Stimulated activated CD8-positive, alpha-beta memory T cell treated with anti-CD3 and anti-CD28 coated beads, Interleukin-12 subunit alpha, Interleukin-12 subunit beta, amount 100 ng/mL, for 4 hours (primary cell): Measurements from ENCODE around the gene SNX18.
A peak's percentile ranks its signal among the peaks of the same experiment; 100 is the strongest.
"Not testable (repeated sequence)": the region's sequence is repeated elsewhere in the genome, so short reads cannot be mapped to it uniquely, and the experiment has no call there.

ENCODE experiments used
- DNase-seq: peaks from one replicate; pipeline ENCODE4 v3.0.0-alpha.2; 2020; ENCODE audit warnings: low read depth

Gene SNX18, protein sequence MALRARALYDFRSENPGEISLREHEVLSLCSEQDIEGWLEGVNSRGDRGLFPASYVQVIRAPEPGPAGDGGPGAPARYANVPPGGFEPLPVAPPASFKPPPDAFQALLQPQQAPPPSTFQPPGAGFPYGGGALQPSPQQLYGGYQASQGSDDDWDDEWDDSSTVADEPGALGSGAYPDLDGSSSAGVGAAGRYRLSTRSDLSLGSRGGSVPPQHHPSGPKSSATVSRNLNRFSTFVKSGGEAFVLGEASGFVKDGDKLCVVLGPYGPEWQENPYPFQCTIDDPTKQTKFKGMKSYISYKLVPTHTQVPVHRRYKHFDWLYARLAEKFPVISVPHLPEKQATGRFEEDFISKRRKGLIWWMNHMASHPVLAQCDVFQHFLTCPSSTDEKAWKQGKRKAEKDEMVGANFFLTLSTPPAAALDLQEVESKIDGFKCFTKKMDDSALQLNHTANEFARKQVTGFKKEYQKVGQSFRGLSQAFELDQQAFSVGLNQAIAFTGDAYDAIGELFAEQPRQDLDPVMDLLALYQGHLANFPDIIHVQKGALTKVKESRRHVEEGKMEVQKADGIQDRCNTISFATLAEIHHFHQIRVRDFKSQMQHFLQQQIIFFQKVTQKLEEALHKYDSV

DNA sequence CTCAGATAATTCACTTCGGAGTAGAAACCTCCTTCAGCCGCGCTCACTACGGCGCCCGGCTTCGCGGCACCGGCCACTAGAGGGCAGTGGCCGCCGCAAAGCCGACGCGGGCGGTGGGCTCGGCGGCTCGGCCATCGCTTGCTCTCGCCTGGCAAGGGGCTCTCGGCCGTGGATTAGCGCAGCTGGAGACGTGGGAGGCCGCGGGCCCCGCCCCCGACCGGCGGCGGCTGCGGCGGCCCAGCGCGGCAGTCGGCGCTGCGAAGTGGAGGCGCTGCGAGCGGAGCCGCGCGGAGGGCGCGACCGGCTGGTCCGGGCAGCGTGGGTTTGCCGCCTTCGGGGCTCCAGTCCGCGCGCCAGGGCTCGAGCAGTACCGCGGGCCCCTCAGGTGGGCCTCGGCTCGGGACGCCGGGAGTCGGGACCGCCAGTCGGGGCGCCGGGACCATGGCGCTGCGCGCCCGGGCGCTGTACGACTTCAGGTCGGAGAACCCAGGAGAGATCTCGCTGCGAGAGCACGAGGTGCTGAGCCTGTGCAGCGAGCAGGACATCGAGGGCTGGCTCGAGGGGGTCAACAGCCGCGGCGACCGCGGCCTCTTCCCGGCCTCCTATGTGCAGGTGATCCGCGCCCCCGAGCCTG is at the start of gene SNX18:
TSS of gene SNX18 (plus strand) at position 248 of the 634 bp plus-strand sequence. CDS start at position 442, 194 bp downstream.
- DNase-seq, result peak; percentile 89

DNA sequence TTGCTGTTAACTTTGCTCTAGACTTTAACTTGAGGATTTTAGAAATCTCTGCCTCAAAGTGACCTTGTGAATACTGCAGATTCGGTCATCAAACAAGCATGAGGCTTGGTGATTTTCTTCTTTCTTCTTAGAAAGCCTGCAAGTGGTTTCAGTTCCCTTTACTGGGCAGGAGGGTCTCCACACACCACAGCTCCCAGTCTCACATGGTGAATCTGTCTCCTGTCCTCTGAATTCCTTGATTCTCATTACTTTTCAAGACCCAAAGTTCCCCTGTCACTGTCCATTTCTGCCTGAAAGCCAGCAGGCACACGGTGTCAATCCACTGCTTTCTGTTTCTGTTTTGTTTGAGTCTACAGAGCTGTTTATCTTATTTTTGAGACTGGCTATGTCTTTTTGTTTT is 47.9 kb upstream of the SNX18 start:
- no peak for DNase-seq

DNA sequence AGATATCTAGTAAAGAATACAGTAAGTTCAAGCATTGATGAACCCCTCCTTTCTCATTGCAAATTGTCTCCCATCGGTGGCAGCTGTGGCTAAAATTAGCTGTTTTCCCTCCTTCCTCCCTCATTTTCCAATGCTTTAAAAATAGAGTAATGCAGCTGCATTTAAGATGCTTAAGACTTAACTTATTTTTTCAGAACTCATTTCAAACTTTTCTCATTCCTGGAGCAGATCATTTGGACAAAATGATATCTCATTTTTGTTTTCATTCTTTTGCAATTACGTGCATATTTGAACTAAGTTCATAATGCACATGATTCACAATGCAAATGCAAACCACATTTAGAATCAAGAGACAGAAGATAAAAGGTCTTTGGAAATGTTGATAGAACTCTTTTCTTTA is 47.4 kb upstream of the SNX18 start:
- DNase-seq, result no peak

DNA sequence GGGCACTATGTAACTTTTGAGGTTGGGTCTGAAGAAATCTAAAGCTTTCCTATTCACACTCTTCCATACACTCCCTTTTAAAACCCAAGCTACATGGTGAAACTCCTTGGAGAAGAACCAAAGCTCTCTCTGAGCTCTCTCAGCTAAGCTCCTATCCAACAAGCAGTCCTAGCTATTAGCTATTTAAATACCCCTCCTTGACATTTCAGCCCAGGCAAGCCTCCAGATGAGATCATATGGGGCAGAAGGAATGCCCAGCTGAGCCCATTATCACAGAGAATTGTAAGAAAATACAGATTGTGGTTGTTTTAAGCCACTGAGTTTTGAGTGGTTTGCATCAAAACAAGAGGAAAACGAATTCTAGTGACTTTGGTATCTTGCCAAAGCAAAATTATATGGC is 46.9 kb upstream of the SNX18 start:
- no peak for DNase-seq

DNA sequence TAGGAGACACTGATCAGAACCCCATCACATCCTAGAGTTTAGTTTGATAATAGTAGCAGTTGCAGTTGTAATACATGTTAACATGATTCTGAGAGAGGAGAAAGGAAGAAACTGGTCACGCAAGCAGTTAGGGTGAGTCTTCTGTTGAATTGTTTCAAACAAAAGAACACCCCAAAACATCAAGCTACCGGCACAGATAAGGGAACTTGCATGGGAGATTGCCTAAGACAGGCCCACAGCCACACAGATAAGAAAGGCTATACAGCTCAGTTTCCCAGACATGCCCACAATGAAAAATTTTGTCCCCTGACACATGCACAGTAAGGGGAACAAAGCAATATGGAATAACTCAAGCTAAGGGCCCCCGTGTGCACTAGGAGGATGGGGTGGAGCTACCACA is 46.2 kb upstream of the SNX18 start:
- no peak for DNase-seq

DNA sequence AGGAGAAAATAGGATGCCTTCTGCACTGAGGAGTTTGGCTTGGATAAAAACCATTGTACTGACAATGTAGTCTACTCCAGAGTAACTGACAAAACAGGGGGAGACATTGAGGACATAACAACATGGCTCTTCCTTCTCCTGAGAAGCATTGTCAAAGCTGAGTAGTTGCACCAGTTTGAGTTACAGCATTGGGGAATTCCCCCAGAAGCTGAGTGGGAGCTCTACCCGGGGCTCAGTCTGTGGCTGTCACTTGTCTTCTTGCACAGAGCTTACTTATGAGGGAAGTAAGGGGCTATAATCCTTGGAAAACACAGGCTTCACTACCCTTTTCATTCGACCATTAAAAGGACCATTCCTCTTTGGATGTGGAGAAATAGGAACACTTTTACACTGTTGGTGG is 40.9 kb upstream of the SNX18 start:
- no peak for DNase-seq

DNA sequence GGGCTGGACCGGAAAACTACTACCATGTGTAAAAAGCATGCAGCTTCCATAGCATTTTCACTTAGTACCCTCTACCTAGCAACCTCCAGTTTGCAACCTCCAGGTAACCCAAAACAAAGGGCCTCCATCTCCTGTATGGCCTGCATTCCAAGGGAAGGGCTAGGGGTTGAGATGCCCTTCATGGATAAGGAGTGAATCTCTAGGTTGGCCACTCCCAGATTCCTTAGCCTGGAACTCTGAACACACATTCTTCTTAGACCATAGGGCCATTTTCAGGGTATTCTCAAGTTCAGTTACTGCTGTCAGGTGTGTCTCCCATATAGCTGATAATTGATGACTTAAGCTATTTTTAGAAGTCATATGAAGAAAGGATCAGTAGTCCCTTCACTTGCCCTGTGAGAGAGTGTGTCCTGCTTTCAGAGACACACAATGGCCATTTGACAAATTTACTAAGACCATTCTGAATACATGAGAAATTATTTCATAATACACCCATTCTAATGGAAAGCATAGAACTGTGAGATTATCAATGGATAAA is 39.5 kb upstream of the SNX18 start:
- no peak for DNase-seq

DNA sequence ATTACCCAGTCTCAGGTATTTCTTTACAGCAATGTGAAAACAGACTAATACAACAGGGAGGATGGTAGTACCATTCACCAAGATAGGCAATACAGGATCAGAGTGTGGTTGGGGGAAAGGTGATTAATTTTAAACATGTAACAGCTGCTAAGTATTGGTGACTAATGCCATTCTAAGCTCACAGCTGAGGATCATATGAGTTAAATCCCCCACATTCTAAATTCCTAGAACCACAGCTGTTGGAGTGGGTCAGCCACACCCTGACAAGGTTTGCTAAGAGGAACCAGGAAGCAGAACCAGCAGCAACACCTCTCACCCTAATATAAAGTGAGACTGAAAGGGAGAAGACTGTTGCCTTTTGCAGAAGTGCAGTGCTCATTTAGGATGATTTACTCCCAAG is 37.3 kb upstream of the SNX18 start:
- DNase-seq, result no peak

DNA sequence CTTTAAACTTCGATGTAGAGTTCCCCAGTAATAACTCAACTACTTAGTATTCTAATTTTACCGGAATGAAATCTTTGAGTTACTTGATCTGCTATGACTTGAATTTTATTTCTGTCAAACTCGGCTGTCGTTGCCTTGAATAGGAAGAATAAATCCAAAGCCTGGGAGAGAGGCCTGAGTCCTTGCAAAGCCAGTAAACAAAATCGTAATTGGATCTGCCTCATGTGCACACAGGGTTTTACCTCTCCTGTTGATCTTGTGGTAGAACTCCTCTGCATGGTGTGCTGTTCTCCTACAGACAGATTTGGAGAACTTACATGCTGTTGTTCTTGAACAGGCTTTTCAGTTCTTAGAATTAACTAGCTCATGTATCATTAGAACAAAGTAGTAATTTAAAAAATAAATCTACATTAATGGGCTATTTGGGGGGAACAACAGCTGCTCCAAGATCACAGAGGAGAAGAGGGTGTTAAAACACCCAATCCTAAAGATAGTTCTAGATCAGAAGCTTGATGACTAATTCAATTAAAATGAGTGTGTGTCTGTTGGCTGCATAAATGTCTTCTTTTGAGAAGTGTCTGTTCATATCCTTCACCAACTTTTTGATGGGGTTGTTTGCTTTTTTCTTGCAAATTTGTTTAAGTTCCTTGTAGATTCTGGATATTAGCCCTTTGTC is 33.2 kb upstream of the SNX18 start:
- DNase-seq, result no peak

DNA sequence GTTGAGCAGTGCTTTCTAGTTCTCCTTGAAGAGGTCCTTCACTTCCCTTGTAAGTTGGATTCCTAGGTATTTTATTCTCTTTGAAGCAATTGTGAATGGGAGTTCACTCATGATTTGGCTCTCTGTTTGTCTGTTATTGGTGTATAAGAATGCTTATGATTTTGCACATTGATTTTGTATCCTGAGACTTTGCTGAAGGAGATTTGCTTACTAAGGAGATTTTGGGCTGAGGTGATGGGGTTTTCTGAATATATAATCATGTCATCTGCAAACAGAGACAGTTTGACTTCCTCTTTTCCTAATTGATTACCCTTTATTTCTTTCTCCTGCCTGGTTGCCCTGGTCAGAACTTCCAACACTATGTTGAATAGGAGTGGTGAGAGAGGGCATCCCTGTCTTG is 31.9 kb upstream of the SNX18 start:
- DNase-seq, result not testable (repeated sequence)

DNA sequence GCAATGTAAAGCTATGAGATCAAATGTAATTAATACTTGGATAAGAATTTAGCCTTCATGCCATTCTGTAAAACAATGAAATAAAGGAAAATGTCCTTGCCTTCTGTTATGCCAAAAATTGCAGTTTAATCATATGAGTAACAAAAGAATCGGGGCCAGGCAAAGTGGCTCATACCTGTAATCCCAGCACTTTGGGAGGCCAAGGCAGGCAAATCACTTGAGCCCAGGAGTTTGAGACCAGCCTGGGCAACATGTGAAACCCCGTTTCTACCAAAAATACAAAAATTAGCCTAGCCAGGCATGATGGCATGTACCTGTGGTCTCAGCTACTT is 27.9 kb upstream of the SNX18 start:
- not testable (repeated sequence) for DNase-seq

DNA sequence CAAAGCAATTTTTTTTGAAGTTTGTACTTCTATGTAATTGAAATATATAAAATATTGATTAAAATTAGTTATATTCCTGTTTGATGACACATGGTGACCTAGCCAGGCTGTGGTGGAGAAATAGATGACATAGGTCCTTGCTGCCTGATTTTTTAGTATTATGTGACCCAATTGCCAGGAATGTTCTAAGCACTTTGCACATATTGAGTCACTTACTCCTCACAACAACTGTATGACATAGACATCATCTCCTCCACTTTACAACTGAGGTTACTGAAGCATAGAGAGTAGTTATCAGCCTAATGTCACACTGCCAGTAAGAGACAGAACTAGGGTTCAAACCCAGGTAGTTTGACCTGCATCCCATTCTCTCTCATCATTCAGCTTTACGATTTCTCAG is 26.2 kb upstream of the SNX18 start:
- DNase-seq, result no peak

DNA sequence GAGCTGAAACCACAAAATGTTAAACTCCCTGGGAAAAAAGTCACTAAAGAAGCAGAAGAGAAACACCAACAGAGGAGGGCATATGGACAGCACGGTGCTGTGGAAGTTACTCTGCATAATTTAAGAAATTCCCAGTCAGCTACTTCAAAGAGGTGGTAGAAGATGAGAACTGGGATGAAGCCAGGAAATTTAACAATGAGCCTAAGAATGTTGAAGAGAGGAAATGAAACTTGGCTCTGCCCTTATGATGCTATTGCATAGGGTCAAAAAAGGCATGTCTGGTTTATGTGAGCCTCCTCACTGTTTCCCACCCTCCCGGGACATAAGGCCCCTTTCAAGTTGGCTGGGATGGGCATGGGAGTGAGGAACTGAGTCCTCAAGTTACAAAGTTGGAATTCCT is 25.4 kb upstream of the SNX18 start:
- no peak for DNase-seq

DNA sequence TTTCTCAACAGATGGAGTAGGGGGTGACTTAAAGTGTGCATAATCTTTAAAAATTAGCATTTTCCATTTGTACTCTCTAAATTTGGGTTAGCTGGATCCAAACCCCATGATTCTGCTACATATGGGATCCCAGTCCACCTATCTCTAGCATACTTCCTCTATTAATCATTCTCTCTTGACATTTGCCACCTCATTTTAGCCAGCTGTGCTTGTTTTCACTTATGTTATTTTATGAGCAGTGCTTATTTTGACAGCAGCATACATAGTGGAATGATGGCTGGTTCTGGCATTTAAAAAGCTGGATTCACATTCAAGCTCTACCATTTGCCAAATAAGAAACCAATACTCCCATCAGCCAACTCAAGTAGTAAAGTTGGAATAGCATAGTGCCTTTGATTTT is 22.5 kb upstream of the SNX18 start:
- DNase-seq, result no peak

DNA sequence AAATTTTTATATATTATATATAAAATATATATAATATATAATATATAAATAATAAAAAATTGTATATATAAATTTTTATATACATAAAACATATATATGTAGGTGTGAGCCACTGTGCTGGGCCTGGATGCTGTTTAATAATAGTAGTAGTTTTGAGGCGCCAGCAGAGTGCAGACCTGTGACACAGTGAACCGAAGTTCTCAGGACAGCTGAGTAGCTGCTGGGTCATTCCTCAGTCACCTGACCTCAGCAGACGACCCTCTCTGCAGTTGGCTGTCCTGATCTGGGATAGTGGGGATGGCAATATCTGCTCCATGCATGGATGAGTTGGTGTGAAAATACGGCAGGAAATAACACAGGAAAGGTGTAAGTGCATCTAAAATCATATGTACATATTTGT is 3.3 kb upstream of the SNX18 start:
- no peak for DNase-seq

DNA sequence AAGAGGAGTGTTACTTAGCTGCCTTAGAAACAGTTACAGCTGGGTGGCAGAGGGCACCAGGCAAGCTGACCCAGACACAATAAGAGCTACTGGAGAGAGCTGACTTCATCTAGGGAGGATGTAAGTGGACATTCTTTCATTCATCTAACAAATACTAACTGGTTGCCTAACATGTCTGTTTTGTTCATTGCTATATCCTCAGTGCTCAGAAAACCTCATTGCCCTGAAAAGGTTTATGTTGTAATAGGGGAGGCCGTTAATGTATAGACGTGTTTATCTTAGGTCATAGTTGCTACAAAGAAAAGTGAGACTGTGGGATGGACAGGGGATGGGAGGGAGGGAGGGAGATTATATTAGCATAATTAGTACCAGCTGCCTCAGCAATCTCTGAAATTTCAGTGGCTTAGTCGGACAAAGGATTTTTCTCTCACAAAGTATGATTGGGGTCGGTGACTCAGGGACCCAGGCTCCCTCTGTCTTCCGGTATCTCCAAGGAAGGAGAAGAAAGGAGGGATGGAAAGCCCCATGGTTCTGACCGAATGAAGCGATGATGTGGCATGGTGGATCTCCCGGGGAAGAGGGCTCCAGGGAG is 2.6 kb upstream of the SNX18 start:
- DNase-seq, result no peak

DNA sequence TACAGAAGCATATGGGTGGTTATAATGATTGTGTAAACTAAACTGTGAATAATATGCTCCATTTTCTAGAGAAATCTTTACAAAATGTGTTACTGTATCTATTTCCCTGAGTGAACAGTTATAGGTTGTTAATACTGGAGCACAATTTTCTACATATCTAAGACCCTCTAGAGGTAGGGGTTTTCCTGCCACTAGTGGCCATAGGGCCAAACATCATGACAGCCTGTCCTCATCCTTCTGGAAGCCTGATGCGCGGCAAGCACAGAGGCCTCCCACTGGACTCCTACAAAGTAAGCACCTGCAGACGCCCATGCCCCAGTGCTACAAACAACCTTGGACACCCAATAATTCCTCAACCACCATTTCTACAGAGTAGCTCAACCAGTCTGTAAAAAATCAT is 1.9 kb upstream of the SNX18 start:
- no peak for DNase-seq

DNA sequence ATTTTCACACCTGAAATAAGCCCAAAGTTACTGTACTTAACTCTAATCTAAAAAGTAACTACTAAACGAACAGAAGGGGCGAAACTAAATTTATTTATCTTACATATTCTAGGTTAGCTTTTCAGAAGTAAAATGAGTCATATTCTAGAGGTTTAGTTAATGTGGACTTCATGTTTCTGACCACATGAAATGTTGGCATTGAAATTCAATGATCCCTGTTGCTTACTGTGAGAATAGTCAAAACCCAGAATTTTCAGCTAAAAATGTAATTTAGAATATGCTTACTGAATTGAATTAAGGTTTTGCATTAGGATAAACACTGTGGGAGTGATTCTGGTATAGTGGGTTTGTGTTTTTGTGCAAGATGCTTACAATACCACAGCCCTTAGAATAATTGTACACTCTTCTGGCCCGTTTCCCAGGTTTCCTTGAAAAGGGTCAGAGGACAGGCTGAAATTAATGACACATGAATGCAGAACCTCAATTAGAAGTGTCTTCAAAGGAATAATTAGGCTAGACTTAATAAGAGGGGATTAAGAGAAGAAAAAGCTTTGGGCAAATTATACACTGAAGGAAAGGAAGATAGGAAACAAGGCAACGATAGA is 1.4 kb upstream of the SNX18 start:
- no peak for DNase-seq

DNA sequence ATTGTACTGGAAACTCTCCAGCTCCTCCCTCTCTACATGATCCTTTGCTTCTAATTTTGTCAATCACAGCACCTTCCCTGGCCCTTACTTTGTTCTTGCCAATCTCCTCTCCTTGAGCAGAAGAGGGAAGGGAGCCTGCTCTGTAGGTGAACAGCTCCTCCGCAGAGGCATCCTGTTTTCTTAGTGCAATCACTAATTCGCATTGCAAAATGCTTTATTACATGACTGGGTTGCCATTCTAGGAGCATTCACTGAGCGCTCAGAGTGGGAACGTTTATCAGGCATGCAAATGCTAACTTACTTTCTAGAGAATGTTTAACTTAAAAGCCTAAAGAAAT is 416 bp upstream of the SNX18 start:
- no peak for DNase-seq

DNA sequence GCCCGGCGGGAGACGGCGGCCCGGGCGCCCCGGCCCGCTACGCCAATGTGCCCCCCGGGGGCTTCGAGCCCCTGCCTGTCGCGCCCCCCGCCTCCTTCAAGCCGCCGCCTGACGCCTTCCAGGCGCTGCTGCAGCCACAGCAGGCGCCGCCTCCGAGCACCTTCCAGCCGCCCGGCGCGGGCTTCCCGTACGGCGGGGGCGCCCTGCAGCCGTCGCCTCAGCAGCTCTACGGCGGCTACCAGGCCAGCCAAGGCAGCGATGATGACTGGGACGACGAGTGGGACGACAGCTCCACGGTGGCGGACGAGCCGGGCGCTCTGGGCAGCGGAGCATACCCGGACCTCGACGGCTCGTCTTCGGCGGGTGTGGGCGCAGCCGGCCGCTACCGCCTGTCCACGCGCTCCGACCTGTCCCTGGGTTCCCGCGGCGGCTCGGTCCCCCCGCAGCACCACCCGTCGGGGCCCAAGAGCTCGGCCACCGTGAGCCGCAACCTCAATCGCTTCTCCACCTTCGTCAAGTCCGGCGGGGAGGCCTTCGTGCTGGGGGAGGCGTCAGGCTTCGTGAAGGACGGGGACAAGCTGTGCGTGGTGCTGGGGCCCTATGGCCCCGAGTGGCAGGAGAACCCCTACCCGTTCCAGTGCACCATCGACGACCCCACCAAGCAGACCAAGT is 723 bp downstream of the SNX18 start:
- DNase-seq, result peak; percentile 54

DNA sequence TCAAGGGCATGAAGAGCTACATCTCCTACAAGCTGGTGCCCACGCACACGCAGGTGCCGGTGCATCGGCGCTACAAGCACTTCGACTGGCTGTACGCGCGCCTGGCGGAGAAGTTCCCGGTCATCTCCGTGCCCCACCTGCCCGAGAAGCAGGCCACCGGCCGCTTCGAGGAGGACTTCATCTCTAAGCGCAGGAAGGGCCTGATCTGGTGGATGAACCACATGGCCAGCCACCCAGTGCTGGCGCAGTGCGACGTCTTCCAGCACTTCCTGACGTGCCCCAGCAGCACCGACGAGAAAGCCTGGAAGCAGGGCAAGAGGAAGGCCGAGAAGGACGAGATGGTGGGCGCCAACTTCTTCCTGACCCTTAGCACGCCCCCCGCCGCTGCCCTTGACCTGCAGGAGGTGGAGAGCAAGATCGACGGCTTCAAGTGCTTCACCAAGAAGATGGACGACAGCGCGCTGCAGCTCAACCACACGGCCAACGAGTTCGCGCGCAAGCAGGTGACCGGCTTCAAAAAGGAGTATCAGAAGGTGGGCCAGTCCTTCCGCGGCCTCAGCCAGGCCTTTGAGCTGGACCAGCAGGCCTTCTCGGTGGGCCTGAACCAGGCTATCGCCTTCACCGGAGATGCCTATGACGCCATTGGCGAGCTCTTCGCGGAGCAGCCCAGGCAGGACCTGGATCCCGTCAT is 1.4 kb downstream of the SNX18 start:
- DNase-seq, result no peak
